Sigmoid colon (tissue), 7 donors: ENCODE measurements around the gene PAQR6. TPM values are rescaled to one million over a fixed set of nuclear protein-coding genes. Genes with fewer than 3 reads are reported as not detected.

Source experiments
- DNase-seq: peaks from one replicate; pipeline ENCODE4 v3.0.0-alpha.2; 2019
- H3K27ac ChIP-seq, 4 donors: fragments of 200-600 bp; sonication (generic); one replicate each; pipeline ENCODE4 v1.5.1; 2016 to 2019; ENCODE audit warnings: mild to moderate bottlenecking in 1 of 4
- H3K27me3 ChIP-seq, 3 donors: fragments of 200-600 bp; sonication (generic); one replicate each; pipeline ENCODE4 v1.5.1; 2019; ENCODE audit warnings: mild to moderate bottlenecking in 1 of 3
- H3K36me3 ChIP-seq, 4 donors: fragments of 200-600 bp; sonication (generic); one replicate each; pipeline ENCODE4 v1.5.1; 2016 to 2019
- H3K4me1 ChIP-seq, 4 donors: fragments of 200-600 bp; sonication (generic); one replicate each; pipeline ENCODE4 v1.5.1; 2017 to 2019
- H3K4me3 ChIP-seq, 4 donors: fragments of 200-600 bp; sonication (generic); one replicate each; pipeline ENCODE4 v1.5.1; 2017 to 2019; ENCODE audit warnings: mild to moderate bottlenecking in 2 of 4, moderate library complexity in 1 of 4
- H3K9me3 ChIP-seq, 4 donors: fragments of 200-600 bp in 3 of 4; sonication (generic) in 3 of 4; one replicate each; pipeline versions ENCODE4 v1.5.1 to v1.6.1; 2013 to 2019
- EP300 ChIP-seq, 4 donors: sonication (generic); formaldehyde crosslinking; IDR thresholded peaks; one replicate each; pipeline ENCODE4 v1.6.1; 2017; ENCODE audit warnings: antibody characterized with exemption in 4 of 4
- POLR2A ChIP-seq, 2 donors: fragments of 450-650 bp; IDR thresholded peaks; one replicate each; pipeline ENCODE4 v1.6.1; 2016; ENCODE audit warnings: antibody characterized with exemption in 2 of 2, mild to moderate bottlenecking in 2 of 2, moderate library complexity in 2 of 2
- POLR2AphosphoS5 ChIP-seq, 4 donors: sonication (generic); formaldehyde crosslinking; IDR thresholded peaks; one replicate each; pipeline ENCODE4 v1.6.1; 2017; ENCODE audit warnings: antibody characterized with exemption in 4 of 4
- WGBS, 2 donors: extraction: QIAGEN DNeasy Blood & Tissue Kit; methylation state at CpG; one replicate each; pipeline ENCODE4 v1.1.7; 2013; 5-methylcytosine and 5-hydroxymethylcytosine counted together
- intact Hi-C: fragments of 100-400 bp; cut with DNase I; formaldehyde crosslinking; loops from one replicate; pipeline ENCODE4 v1.15.1; 2023
- polyA plus RNA-seq, 3 donors: library from polyadenylated mRNA; stranded (reverse); fragments of 200-250 nt; gene quantifications; one replicate each; pipeline ENCODE4 v1.2.3, GENCODE V29; 2013
- total RNA-seq, 4 donors: library from RNA; depleted of rRNA; stranded (reverse); fragments of >200 nt; gene quantifications; one replicate each; pipeline ENCODE4 v1.1.0, GENCODE V29; 2016
- TF ChIP-seq, protein P1 (sequence below), 4 experiments: fragments of 450-650 bp in 3 of 4; fragments of 200-600 bp in 1 of 4; IDR thresholded peaks; one replicate each; pipeline ENCODE4 v1.5.1; 2016 to 2019; ENCODE audit warnings: antibody characterized with exemption in 4 of 4, mild to moderate bottlenecking in 3 of 4, moderate library complexity in 2 of 4
- donor health status: healthy with polysubstance abuse.
- donor health status: Bipolar disorder and iron deficiency.
- donor health status: healthy.

The PAQR6 gene
- total and polyA plus RNA-seq, 7 donors: 0.69 to 7.7 (median 3.4) TPM

DNA sequence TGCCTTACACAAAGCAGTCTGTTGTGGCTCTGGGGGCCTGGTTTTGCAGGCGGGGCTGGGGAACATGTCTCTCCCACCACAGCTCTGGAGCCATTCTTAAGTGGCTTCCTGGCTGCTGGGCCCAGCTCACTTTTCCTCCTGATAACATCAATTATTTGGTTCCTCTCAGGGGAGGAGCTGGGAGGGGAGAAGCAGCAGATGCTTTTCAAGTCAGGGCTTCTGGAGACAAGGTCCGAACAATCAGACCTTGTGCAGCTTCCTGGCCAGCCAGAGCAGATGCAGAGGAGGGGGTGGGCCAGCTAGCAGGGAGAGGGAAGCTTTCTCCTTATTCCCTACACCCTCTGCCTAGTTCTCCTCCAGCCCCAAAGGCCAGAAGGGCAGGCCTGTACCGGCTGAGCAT lies 3.7 kb upstream of the PAQR6 start:
- TF ChIP-seq POLR2A (IDR thresholded peaks at IDR 0.05): no peak
- Histone ChIP-seq H3K4me1 (peaks cover 0 to 14% (median 12%) of the 10 kb centered on the region in 4 donors), H3K36me3 (peaks cover 33 to 75% (median 56%) of the 10 kb centered on the region in 4 donors), H3K9me3 (no peaks in the 10 kb centered on the region), H3K4me3 (no peak overlapping the region), H3K27ac (no peak overlapping the region), H3K27me3 (peaks cover 0 to 7% (median 2%) of the 10 kb centered on the region in 3 donors)
- no peak for DNase-seq
- 50 to 63% methylated on average over 3 of the region's 3 CpGs for WGBS, 2 donors
- intact Hi-C loops: no loop called here

DNA sequence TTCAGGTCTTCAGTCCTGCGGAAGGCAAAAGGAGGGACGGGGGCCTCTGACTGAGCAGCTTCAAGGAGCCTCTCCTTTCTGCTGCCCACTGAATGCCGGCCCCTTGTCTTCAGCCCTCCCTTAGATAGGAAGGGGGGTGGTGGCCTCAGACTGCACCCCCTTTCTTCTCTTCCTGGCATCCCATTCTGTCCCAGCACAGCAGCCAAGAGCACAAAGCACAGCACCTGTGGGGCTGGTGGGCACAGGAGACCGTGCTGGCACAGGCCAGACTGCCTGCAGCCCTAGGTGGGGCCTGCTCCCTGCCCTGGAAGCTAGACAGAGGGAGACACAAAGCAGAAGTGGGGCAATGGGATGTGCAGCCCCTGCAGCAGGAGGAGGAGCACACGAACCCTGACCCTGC lies 1.7 kb upstream of the PAQR6 start:
- Histone ChIP-seq H3K9me3 (no peaks in the 10 kb centered on the region), H3K27ac (no peak overlapping the region), H3K4me3 (no peak overlapping the region), H3K27me3 (peaks cover 14 to 26% (median 15%) of the 10 kb centered on the region in 3 donors), H3K4me1 (peaks cover 0 to 26% (median 23%) of the 10 kb centered on the region in 4 donors), H3K36me3 (peaks cover 33 to 55% (median 46%) of the 10 kb centered on the region in 4 donors)
- intact Hi-C loops: no loop called here
- TF ChIP-seq EP300 (IDR thresholded peaks at IDR 0.05) (no peak), POLR2AphosphoS5 (IDR thresholded peaks at IDR 0.05) (no peak), POLR2A (IDR thresholded peaks at IDR 0.05) (no peak)
- TF ChIP-seq, protein P1, sequence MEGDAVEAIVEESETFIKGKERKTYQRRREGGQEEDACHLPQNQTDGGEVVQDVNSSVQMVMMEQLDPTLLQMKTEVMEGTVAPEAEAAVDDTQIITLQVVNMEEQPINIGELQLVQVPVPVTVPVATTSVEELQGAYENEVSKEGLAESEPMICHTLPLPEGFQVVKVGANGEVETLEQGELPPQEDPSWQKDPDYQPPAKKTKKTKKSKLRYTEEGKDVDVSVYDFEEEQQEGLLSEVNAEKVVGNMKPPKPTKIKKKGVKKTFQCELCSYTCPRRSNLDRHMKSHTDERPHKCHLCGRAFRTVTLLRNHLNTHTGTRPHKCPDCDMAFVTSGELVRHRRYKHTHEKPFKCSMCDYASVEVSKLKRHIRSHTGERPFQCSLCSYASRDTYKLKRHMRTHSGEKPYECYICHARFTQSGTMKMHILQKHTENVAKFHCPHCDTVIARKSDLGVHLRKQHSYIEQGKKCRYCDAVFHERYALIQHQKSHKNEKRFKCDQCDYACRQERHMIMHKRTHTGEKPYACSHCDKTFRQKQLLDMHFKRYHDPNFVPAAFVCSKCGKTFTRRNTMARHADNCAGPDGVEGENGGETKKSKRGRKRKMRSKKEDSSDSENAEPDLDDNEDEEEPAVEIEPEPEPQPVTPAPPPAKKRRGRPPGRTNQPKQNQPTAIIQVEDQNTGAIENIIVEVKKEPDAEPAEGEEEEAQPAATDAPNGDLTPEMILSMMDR (IDR thresholded peaks at IDR 0.05): no peak
- WGBS, 2 donors: 91 to 93% methylated on average over 5 of the region's 5 CpGs
- no peak for DNase-seq

- H3K4me3 ChIP-seq: no peak overlapping the region
- peaks cover 0 to 26% (median 23%) of the 10 kb centered on the region in 4 donors for H3K4me1 ChIP-seq
- no peak for DNase-seq
- H3K9me3 ChIP-seq: no peaks in the 10 kb centered on the region
- WGBS, 2 donors: 61 to 84% methylated on average over 4 of the region's 4 CpGs
- TF ChIP-seq POLR2A (IDR thresholded peaks at IDR 0.05) (no peak), POLR2AphosphoS5 (IDR thresholded peaks at IDR 0.05) (no peak), EP300 (IDR thresholded peaks at IDR 0.05) (no peak)
- TF ChIP-seq, protein P1 (IDR thresholded peaks at IDR 0.05): no peak
- H3K27ac ChIP-seq: peak overlapping the region in 1 of 4 donors; percentile 6
- peaks cover 15 to 35% (median 18%) of the 10 kb centered on the region in 3 donors for H3K27me3 ChIP-seq
- peaks cover 33 to 43% (median 38%) of the 10 kb centered on the region in 4 donors for H3K36me3 ChIP-seq
- intact Hi-C loops: no loop called here
Measured at GRCh38 chr1:156248323-156248683, 447 bp upstream of the PAQR6 start.

- no peak overlapping the region for H3K4me3 ChIP-seq
- no peaks in the 10 kb centered on the region for H3K9me3 ChIP-seq
- WGBS, 2 donors: 27 to 56% methylated on average over 16 of the region's 16 CpGs
- no peak overlapping the region for H3K27ac ChIP-seq
- peak; percentile 74 for DNase-seq
- peaks cover 0 to 26% (median 23%) of the 10 kb centered on the region in 4 donors for H3K4me1 ChIP-seq
- TF ChIP-seq POLR2AphosphoS5 (IDR thresholded peaks at IDR 0.05) (peak in 2 of 4 donors; percentile 13 to 26), POLR2A (IDR thresholded peaks at IDR 0.05) (no peak), EP300 (IDR thresholded peaks at IDR 0.05) (no peak)
- TF ChIP-seq, protein P1 (IDR thresholded peaks at IDR 0.05): no peak
- H3K27me3 ChIP-seq: peaks cover 15 to 35% (median 18%) of the 10 kb centered on the region in 3 donors
- intact Hi-C loops: no loop called here
- peaks cover 19 to 29% (median 25%) of the 10 kb centered on the region in 4 donors for H3K36me3 ChIP-seq
Measured at GRCh38 chr1:156246781-156247459, 936 bp downstream of the PAQR6 start.

GRCh38 chr1:156246241-156246780 lies 1.5 kb downstream of the PAQR6 start:
- intact Hi-C loops: no loop called here
- H3K4me3 ChIP-seq: no peak overlapping the region
- no peak overlapping the region for H3K27ac ChIP-seq
- H3K4me1 ChIP-seq: peaks cover 0 to 26% (median 23%) of the 10 kb centered on the region in 4 donors
- WGBS, 2 donors: 46 to 53% methylated on average over 10 of the region's 10 CpGs
- no peak for DNase-seq
- H3K36me3 ChIP-seq: peaks cover 14 to 27% (median 19%) of the 10 kb centered on the region in 4 donors
- H3K9me3 ChIP-seq: no peaks in the 10 kb centered on the region
- peaks cover 15 to 35% (median 18%) of the 10 kb centered on the region in 3 donors for H3K27me3 ChIP-seq
- TF ChIP-seq POLR2A (IDR thresholded peaks at IDR 0.05) (no peak), EP300 (IDR thresholded peaks at IDR 0.05) (no peak), POLR2AphosphoS5 (IDR thresholded peaks at IDR 0.05) (no peak)
- TF ChIP-seq, protein P1 (IDR thresholded peaks at IDR 0.05): no peak
